ENCODE measurements around the gene RAI1.
A peak's percentile ranks its signal among the peaks of the same experiment; 100 is the strongest.

RAI1 gene

DNA sequence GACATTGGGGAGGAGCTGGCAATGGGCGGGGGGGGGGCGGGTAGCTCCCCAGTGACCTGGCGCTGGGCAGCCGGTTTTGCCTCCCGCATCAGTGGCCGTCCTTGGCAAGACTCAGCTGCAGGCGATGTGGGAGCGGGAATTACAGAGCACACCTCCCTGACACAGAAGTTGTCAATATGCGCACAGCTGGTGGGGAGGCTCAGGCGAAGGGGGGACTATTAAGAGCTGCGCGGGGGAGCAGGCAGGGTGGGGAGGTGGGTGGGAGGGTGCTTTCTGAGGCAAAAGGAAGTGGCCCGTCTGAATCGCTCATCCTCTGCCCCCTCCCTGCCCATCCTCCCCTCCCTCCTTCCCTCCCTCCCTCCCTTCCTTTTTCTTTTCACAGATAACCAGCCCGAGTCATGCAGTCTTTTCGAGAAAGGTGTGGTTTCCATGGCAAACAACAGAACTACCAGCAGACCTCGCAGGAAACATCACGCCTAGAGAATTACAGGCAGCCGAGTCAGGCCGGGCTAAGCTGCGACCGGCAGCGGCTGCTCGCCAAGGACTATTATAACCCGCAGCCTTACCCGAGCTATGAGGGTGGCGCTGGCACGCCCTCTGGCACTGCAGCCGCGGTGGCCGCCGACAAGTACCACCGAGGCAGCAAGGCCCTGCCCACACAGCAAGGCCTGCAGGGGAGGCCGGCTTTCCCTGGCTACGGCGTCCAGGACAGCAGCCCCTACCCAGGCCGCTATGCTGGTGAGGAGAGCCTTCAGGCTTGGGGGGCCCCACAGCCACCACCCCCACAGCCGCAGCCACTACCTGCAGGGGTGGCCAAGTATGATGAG, 111.5 kb downstream of the RAI1 start:
- peak overlapping the region in 2 of 3 experiments; percentile 14 to 42 for H3K4me3 Mint-ChIP-seq
- no peaks in the 10 kb centered on the region for H3K9me3 Mint-ChIP-seq
- H3K36me3 Mint-ChIP-seq (ENCODE audit: low read depth), result peaks cover 9% of the 10 kb centered on the region
- TF ChIP-seq, protein P1, sequence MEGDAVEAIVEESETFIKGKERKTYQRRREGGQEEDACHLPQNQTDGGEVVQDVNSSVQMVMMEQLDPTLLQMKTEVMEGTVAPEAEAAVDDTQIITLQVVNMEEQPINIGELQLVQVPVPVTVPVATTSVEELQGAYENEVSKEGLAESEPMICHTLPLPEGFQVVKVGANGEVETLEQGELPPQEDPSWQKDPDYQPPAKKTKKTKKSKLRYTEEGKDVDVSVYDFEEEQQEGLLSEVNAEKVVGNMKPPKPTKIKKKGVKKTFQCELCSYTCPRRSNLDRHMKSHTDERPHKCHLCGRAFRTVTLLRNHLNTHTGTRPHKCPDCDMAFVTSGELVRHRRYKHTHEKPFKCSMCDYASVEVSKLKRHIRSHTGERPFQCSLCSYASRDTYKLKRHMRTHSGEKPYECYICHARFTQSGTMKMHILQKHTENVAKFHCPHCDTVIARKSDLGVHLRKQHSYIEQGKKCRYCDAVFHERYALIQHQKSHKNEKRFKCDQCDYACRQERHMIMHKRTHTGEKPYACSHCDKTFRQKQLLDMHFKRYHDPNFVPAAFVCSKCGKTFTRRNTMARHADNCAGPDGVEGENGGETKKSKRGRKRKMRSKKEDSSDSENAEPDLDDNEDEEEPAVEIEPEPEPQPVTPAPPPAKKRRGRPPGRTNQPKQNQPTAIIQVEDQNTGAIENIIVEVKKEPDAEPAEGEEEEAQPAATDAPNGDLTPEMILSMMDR (IDR thresholded peaks at IDR 0.05; ENCODE audit: unreplicated experiment in 3 of 3), result no peak
- peak overlapping the region; percentile 57 to 81 (median 72) for H3K27ac Mint-ChIP-seq
- H3K4me1 Mint-ChIP-seq, result peaks cover 52% of the 10 kb centered on the region
- H3K27me3 Mint-ChIP-seq (ENCODE audit: low read depth), result peaks cover 3% of the 10 kb centered on the region

DNA sequence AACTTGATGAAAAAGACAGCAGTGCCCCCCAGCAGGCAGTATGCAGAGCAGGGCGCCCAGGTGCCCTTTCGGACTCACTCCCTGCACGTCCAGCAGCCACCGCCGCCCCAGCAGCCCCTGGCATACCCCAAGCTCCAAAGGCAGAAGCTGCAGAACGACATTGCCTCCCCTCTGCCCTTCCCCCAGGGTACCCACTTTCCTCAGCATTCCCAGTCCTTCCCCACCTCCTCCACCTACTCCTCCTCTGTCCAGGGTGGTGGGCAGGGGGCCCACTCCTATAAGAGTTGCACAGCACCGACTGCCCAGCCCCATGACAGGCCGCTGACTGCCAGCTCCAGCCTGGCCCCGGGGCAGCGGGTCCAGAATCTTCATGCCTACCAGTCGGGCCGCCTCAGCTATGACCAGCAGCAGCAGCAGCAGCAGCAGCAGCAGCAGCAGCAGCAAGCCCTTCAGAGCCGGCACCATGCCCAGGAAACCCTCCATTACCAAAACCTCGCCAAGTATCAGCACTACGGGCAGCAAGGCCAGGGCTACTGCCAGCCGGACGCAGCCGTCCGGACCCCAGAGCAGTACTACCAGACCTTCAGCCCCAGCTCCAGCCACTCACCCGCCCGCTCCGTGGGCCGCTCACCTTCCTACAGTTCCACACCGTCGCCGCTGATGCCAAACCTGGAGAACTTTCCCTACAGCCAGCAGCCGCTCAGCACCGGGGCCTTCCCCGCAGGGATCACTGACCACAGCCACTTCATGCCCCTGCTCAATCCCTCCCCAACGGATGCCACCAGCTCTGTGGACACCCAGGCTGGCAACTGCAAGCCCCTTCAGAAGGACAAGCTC, 112.3 kb downstream of the RAI1 start:
- Mint-ChIP-seq H3K36me3 (ENCODE audit: low read depth) (peaks cover 12% of the 10 kb centered on the region), H3K27me3 (ENCODE audit: low read depth) (peaks cover 3% of the 10 kb centered on the region), H3K27ac (no peak overlapping the region), H3K9me3 (no peaks in the 10 kb centered on the region), H3K4me3 (no peak overlapping the region), H3K4me1 (peaks cover 48% of the 10 kb centered on the region)
- TF ChIP-seq, protein P1 (IDR thresholded peaks at IDR 0.05; ENCODE audit: unreplicated experiment in 3 of 3), result no peak

DNA sequence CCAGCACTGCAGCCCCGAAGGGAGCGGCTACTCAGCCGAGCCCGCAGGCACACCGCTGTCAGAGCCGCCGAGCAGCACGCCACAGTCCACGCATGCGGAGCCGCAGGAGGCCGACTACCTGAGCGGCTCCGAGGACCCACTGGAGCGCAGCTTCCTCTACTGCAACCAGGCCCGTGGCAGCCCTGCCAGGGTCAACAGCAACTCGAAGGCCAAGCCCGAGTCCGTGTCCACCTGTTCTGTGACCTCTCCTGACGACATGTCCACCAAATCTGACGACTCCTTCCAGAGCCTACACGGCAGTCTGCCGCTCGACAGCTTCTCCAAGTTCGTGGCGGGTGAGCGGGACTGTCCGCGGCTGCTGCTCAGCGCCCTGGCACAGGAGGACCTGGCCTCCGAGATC, 113.1 kb downstream of the RAI1 start:
- peaks cover 42% of the 10 kb centered on the region for H3K4me1 Mint-ChIP-seq
- H3K27me3 Mint-ChIP-seq (ENCODE audit: low read depth), result peaks cover 3% of the 10 kb centered on the region
- no peaks in the 10 kb centered on the region for H3K9me3 Mint-ChIP-seq
- no peak overlapping the region for H3K4me3 Mint-ChIP-seq
- TF ChIP-seq, protein P1 (IDR thresholded peaks at IDR 0.05; ENCODE audit: unreplicated experiment in 3 of 3), result no peak
- peaks cover 12% of the 10 kb centered on the region for H3K36me3 Mint-ChIP-seq (ENCODE audit: low read depth)
- no peak overlapping the region for H3K27ac Mint-ChIP-seq

DNA sequence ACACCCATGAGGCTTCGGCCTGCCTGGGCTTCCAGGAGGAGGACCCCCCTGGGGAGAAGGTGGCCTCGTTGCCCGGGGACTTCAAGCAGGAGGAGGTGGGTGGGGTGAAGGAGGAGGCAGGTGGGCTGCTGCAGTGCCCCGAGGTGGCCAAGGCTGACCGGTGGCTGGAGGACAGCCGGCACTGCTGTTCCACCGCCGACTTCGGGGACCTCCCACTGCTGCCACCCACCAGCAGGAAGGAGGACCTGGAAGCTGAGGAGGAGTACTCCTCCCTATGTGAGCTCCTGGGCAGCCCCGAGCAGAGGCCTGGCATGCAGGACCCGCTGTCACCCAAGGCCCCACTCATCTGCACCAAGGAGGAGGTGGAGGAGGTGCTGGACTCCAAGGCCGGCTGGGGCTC, 114.0 kb downstream of the RAI1 start:
- H3K9me3 Mint-ChIP-seq, result no peaks in the 10 kb centered on the region
- H3K27ac Mint-ChIP-seq, result no peak overlapping the region
- peaks cover 18% of the 10 kb centered on the region for H3K36me3 Mint-ChIP-seq (ENCODE audit: low read depth)
- H3K4me3 Mint-ChIP-seq, result no peak overlapping the region
- peaks cover 39% of the 10 kb centered on the region for H3K4me1 Mint-ChIP-seq
- TF ChIP-seq, protein P1 (IDR thresholded peaks at IDR 0.05; ENCODE audit: unreplicated experiment in 3 of 3), result no peak
- H3K27me3 Mint-ChIP-seq (ENCODE audit: low read depth), result peaks cover 3% of the 10 kb centered on the region

DNA sequence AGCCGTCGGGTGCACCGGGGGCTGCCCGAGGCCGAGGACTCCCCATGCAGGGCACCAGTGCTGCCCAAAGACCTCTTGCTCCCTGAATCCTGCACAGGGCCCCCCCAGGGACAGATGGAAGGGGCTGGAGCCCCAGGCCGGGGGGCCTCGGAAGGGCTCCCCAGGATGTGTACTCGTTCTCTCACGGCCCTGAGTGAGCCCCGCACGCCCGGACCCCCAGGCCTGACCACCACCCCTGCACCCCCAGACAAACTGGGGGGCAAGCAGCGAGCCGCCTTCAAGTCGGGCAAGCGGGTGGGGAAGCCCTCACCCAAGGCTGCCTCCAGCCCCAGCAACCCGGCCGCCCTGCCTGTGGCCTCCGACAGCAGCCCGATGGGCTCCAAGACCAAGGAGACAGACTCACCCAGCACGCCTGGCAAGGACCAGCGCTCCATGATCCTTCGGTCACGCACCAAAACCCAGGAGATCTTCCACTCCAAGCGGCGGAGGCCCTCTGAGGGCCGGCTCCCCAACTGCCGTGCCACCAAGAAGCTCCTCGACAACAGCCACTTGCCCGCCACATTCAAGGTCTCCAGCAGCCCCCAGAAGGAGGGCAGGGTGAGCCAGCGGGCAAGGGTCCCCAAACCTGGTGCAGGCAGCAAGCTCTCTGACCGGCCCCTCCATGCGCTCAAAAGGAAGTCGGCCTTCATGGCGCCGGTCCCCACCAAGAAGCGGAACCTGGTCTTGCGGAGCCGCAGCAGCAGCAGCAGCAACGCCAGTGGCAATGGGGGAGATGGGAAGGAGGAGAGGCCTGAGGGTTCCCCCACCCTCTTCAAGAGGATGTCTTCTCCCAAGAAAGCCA, 114.9 kb downstream of the RAI1 start:
- no peaks in the 10 kb centered on the region for H3K9me3 Mint-ChIP-seq
- no peak overlapping the region for H3K4me3 Mint-ChIP-seq
- no peak overlapping the region for H3K27ac Mint-ChIP-seq
- peaks cover 3% of the 10 kb centered on the region for H3K27me3 Mint-ChIP-seq (ENCODE audit: low read depth)
- TF ChIP-seq, protein P1 (IDR thresholded peaks at IDR 0.05; ENCODE audit: unreplicated experiment in 3 of 3), result no peak
- peaks cover 20% of the 10 kb centered on the region for H3K36me3 Mint-ChIP-seq (ENCODE audit: low read depth)
- peaks cover 31% of the 10 kb centered on the region for H3K4me1 Mint-ChIP-seq

Measured in nephron (organoid).